A549 (cell line): ENCODE data around the gene DNAJC10.

Experiments
- CHD2 ChIP-seq: fragments of 150-350 bp; IDR thresholded peaks from 2 replicates; pipeline ENCODE4 v1.6.1; 2014; ENCODE audit warnings: low read length; ENCODE audit not compliant: partially characterized antibody
- CTCF ChIP-seq: fragments of >200 bp; sonication (Bioruptor Twin); formaldehyde crosslinking; IDR thresholded peaks from 3 replicates; pipeline ENCODE4 v1.5.1; 2016
- EP300 ChIP-seq, 2 experiments: fragments of >200 bp; sonication (Bioruptor Twin); formaldehyde crosslinking; IDR thresholded peaks; 2 replicates in 1 of 2; 3 replicates in 1 of 2; pipeline ENCODE4 v1.6.1; 2016 to 2017
- HOXB5 ChIP-seq: fragments of 250-450 bp; sonication (Bioruptor Pico); IDR thresholded peaks from 2 replicates; pipeline ENCODE4 v1.5.0; 2020; ENCODE audit warnings: mild to moderate bottlenecking, moderate library complexity
- POLR2A ChIP-seq: IDR thresholded peaks from 2 replicates; pipeline ENCODE4 v1.6.1; 2012; ENCODE audit warnings: mild to moderate bottlenecking, low read length
- RAD21 ChIP-seq, 2 experiments: fragments of >200 bp in 1 of 2; sonication (Bioruptor Twin) in 1 of 2; formaldehyde crosslinking in 1 of 2; IDR thresholded peaks in 1 of 2; conservative IDR thresholded peaks in 1 of 2; 2 replicates in 1 of 2; 3 replicates in 1 of 2; pipeline ENCODE4 v1.6.1; 2012 to 2018; ENCODE audit warnings: inconsistent platforms in 1 of 2
- REST ChIP-seq: fragments of 200-600 bp; sonication (generic); IDR thresholded peaks from 2 replicates; pipeline ENCODE4 v1.6.1; 2016; ENCODE audit warnings: antibody characterized with exemption, mild to moderate bottlenecking, moderate library complexity
- RFX5 ChIP-seq: fragments of 450-650 bp; IDR thresholded peaks from 2 replicates; pipeline ENCODE4 v1.7.1; 2014; ENCODE audit warnings: antibody characterized with exemption, mild to moderate bottlenecking, moderate library complexity
- SMC3 ChIP-seq: fragments of >200 bp; sonication (Bioruptor Twin); formaldehyde crosslinking; IDR thresholded peaks from 3 replicates; pipeline ENCODE4 v1.6.1; 2018; ENCODE audit warnings: inconsistent platforms

GRCh38 chr2:182728014-182728413 lies 12.0 kb downstream of the DNAJC10 start:
- TF ChIP-seq SMC3 = no peak
- no peak for TF ChIP-seq HOXB5 (CRISPR knock-in tag)
- TF ChIP-seq CTCF = no peak
- TF ChIP-seq RFX5 = no peak
- TF ChIP-seq CHD2 = no peak
- no peak for TF ChIP-seq EP300 (IDR thresholded peaks at IDR 0.05)
- no peak for TF ChIP-seq REST
- TF ChIP-seq RAD21 (conservative IDR thresholded peaks at IDR 0.05 in 1 of 2, IDR thresholded peaks at IDR 0.05 in 1 of 2) = no peak
- no peak for TF ChIP-seq POLR2A
